Neuronal stem cell (in vitro differentiated cells): ENCODE data around the gene TMEM120A.

Experiments used
- DNase-seq: peaks from one replicate; pipeline ENCODE4 v3.0.0-alpha.2; 2013; ENCODE audit warnings: low spot score
- H2AFZ ChIP-seq: one replicate; pipeline ENCODE4 v1.6.1; 2013; ENCODE audit warnings: mild to moderate bottlenecking, low read length, inconsistent platforms
- H2AK5ac ChIP-seq: 2 replicates; pipeline ENCODE4 v1.6.1; 2013; ENCODE audit warnings: low read depth, mild to moderate bottlenecking, inconsistent platforms, low read length, moderate library complexity, mixed read lengths
- H2BK120ac ChIP-seq: 2 replicates; pipeline ENCODE4 v1.6.1; 2013; ENCODE audit warnings: low read depth, mild to moderate bottlenecking, inconsistent platforms, low read length, moderate library complexity, mixed read lengths
- H2BK12ac ChIP-seq: one replicate; pipeline ENCODE4 v1.6.1; 2013; ENCODE audit warnings: low read length, inconsistent platforms
- H2BK15ac ChIP-seq: 2 replicates; pipeline ENCODE4 v1.6.1; 2013; ENCODE audit warnings: mild to moderate bottlenecking, low read length, inconsistent platforms, mixed read lengths
- H2BK5ac ChIP-seq: one replicate; pipeline ENCODE4 v1.6.1; 2013; ENCODE audit warnings: inconsistent platforms, mild to moderate bottlenecking, low read length, moderate library complexity
- H3K14ac ChIP-seq: one replicate; pipeline ENCODE4 v1.6.1; 2013; ENCODE audit warnings: low read length, inconsistent platforms
- H3K18ac ChIP-seq: 2 replicates; pipeline ENCODE4 v1.6.1; 2013; ENCODE audit warnings: low read length, inconsistent platforms
- H3K23ac ChIP-seq: 2 replicates; pipeline ENCODE4 v1.6.1; 2013; ENCODE audit warnings: low read depth, mild to moderate bottlenecking, mixed read lengths, low read length, inconsistent platforms; ENCODE audit not compliant: poor library complexity
- H3K27ac ChIP-seq: replicated peaks from 3 replicates; pipeline ENCODE4 v1.5.1; 2013; ENCODE audit warnings: low read length, inconsistent platforms
- H3K27me3 ChIP-seq, 3 experiments: 2 replicates each; pipeline ENCODE4 v1.6.1; 2013; ENCODE audit warnings: low read length in 3 of 3, mild to moderate bottlenecking in 2 of 3, inconsistent platforms in 1 of 3, low read depth in 1 of 3, mixed read lengths in 1 of 3, moderate library complexity in 1 of 3; ENCODE audit not compliant: control insufficient read depth in 3 of 3, insufficient read depth in 3 of 3
- H3K36me3 ChIP-seq, 2 donors: replicated peaks in 1 of 2; 2 replicates each; pipeline ENCODE4 v1.6.1; 2013; ENCODE audit warnings: low read length in 2 of 2; ENCODE audit not compliant: control insufficient read depth in 2 of 2, insufficient read depth in 2 of 2
- H3K4ac ChIP-seq: 2 replicates; pipeline ENCODE4 v1.6.1; 2013; ENCODE audit warnings: inconsistent platforms, mild to moderate bottlenecking, low read length, moderate library complexity
- H3K4me1 ChIP-seq, 2 donors: 1 replicate in 1 of 2; 2 replicates in 1 of 2; pipeline ENCODE4 v1.6.1; 2013; ENCODE audit warnings: low read length in 2 of 2, low read depth in 1 of 2; ENCODE audit not compliant: control insufficient read depth in 2 of 2, insufficient read depth in 1 of 2
- H3K4me2 ChIP-seq: one replicate; pipeline ENCODE4 v1.6.1; 2013; ENCODE audit warnings: mild to moderate bottlenecking, low read length, inconsistent platforms; ENCODE audit not compliant: insufficient read depth, poor library complexity, severe bottlenecking
- H3K4me3 ChIP-seq, 2 donors: 2 replicates each; pipeline ENCODE4 v1.5.1; 2013; ENCODE audit warnings: low read length in 2 of 2, mild to moderate bottlenecking in 2 of 2, inconsistent platforms in 1 of 2, moderate library complexity in 1 of 2
- H3K79me1 ChIP-seq: one replicate; pipeline ENCODE4 v1.6.1; 2013; ENCODE audit warnings: low read depth, mild to moderate bottlenecking, inconsistent platforms, low read length, moderate library complexity
- H3K9ac ChIP-seq: one replicate; pipeline ENCODE4 v1.6.1; 2013; ENCODE audit warnings: mild to moderate bottlenecking, low read depth, low read length, inconsistent platforms; ENCODE audit not compliant: poor library complexity
- H3K9me3 ChIP-seq, 2 donors: replicated peaks in 1 of 2; 2 replicates each; pipeline versions ENCODE3 to v1.6.1; 2013; ENCODE audit warnings: low read length in 2 of 2, mild to moderate bottlenecking in 2 of 2, inconsistent platforms in 1 of 2, low read depth in 1 of 2, mixed read lengths in 1 of 2, moderate library complexity in 1 of 2; ENCODE audit not compliant: control insufficient read depth in 2 of 2, insufficient read depth in 1 of 2
- H4K8ac ChIP-seq: one replicate; pipeline ENCODE4 v1.6.1; 2013; ENCODE audit warnings: low read depth, mild to moderate bottlenecking, inconsistent platforms, low read length, moderate library complexity
- H4K91ac ChIP-seq: one replicate; pipeline ENCODE4 v1.6.1; 2013; ENCODE audit warnings: low read length, low read depth, mild to moderate bottlenecking, inconsistent platforms; ENCODE audit not compliant: poor library complexity
- WGBS, 2 donors: extraction: QIAGEN DNeasy Blood & Tissue Kit; methylation state at CpG; one replicate each; pipeline ENCODE4 v1.1.7; 2013; ENCODE audit warnings: missing lambda C conversion rate in 2 of 2, mixed read lengths in 1 of 2; ENCODE audit not compliant: insufficient read length in 2 of 2, insufficient replicate concordance in 1 of 2; ENCODE audit errors: extremely low coverage in 2 of 2; 5-methylcytosine and 5-hydroxymethylcytosine counted together
- small RNA-seq: library from polyadenylated mRNA; stranded (forward); fragments of <200 nt; extraction: miRNeasy Mini kit (QIAGEN cat#:217004); gene quantifications from one replicate; pipeline ENCODE3, GENCODE V24; 2013; ENCODE audit not compliant: insufficient read depth

The TMEM120A gene

GRCh38 chr7:75937958-75938786 is 56.2 kb downstream of the TMEM120A start:
- peak overlapping the region; percentile 63 for H3K9ac ChIP-seq
- no peak overlapping the region for H3K4me2 ChIP-seq
- H3K23ac ChIP-seq: peak overlapping the region; percentile 25
- H2BK5ac ChIP-seq: no peak overlapping the region
- no peak overlapping the region for H3K4ac ChIP-seq
- H2BK12ac ChIP-seq: no peak overlapping the region
- no peaks in the 10 kb centered on the region for H3K27me3 ChIP-seq
- H2AK5ac ChIP-seq: peak overlapping the region; percentile 83
- H3K79me1 ChIP-seq: peaks cover 10% of the 10 kb centered on the region
- peak overlapping the region; percentile 56 for H4K91ac ChIP-seq
- H3K4me3 ChIP-seq: no peak overlapping the region
- H3K9me3 ChIP-seq: peaks cover 5% of the 10 kb centered on the region in 2 donors
- peak overlapping the region; percentile 80 for H3K18ac ChIP-seq
- H3K36me3 ChIP-seq: peaks cover 3 to 5% of the 10 kb centered on the region in 2 donors
- H2BK120ac ChIP-seq: peak overlapping the region; percentile 83
- no peak overlapping the region for H2AFZ ChIP-seq
- H4K8ac ChIP-seq: peak overlapping the region; percentile 65
- H3K14ac ChIP-seq: peak overlapping the region; percentile 56
- H2BK15ac ChIP-seq: no peak overlapping the region
- no CpG with 5 or more reads among the region's 15 CpGs for WGBS, 2 donors
- H3K4me1 ChIP-seq: peaks cover 0 to 5% of the 10 kb centered on the region in 2 donors
- no peak for DNase-seq
- peak overlapping the region; percentile 3 for H3K27ac ChIP-seq

Small RNA genes lying within 50 kb of the gene (small RNA-seq; reads per million reads assigned to genes)
- gene SNORA14A: 11.0 reads per million, percentile 61 among the genes with 10 or more reads in this experiment
